Measurements from ENCODE around the gene DENND4A. TPM values are rescaled to one million over a fixed set of nuclear protein-coding genes. Genes with fewer than 3 reads are reported as not detected.
A peak's percentile ranks its signal among the peaks of the same experiment; 100 is the strongest.

Gene DENND4A
- total RNA-seq, 1 experiment from 2014 or later: 16.9 TPM

DNA sequence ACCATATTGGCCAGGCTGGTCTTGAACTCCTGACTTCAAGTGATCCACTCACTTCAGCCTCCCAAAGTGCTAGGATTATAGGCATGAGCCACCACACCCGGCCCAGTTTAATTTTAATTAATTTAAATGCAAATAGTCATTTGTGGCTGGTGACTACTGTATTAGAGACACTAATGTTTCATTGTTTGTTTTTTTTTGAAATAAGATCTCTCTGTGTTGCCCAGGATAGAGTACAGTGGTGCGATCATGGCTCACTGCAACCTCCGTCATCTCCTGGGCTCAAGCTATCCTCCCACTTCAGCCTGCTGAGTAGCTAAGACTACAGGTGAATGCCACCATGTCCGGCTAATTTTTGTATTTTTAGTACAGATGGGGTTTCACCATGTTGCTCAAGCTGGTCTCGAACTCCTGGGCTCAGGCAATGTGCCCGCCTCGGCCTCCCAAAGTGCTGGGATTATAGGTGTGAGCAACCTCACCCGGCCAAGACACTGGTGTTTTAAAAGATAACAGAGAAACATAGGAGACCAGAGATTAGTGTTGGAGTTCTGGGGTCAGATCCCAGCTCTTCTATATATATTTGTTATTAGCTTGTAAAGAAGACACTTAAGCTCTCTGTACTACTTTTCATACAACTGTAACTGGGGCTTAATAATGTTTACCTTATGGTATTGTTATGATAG lies 42.6 kb upstream of the DENND4A start:
- peak overlapping the region; percentile 73 for H3K27ac Mint-ChIP-seq (ENCODE audit: low read depth, unreplicated experiment)
- CTCF ChIA-PET: interaction anchor here (0.6 to 5.2 kb wide), 2 partner anchors 197 kb away, joined by 3 to 24 read pairs; no protein-coding TSS in a partner anchor

DNA sequence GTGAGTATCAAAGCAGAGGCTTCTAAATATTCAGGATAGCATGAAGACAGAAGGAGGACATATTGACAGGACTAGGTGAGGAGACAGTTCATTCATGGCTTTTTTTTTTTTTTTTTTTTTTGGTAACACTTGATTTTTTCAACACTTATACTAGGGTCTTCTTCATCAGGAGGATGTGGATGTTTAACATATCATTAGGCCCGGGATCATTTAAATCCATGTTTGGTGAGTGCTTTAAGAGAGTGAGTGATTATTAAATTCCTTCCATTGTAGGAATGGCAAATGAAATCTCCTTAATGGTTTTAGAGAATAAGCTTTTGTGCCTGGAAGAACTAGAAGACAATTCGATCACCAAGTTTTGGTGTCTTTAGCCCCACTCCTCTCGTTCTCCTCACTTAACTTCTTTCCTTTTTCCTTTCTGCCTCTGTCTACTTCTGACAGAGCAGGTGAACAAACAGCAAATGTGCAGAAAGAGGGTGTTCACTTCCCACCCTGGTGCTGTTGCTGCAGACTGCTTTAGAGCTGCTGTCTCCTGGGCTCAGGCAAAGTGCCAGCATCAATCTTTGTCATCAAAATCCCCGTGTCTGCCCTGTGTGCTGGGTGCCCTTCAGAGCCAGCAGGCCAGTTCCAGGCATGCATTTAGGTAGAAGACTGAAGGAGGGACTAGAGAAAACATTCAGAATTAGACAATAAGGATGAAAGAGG lies 41.6 kb upstream of the DENND4A start:
- H3K27me3 Mint-ChIP-seq (ENCODE audit: insufficient read depth, unreplicated experiment): no peaks in the 10 kb centered on the region
- intact Hi-C loops (cut with micrococcal nuclease): loop anchor here (5.0 kb wide), 1 partner anchor 34 kb away; the partner anchor contains the start of gene RAB11A
- TF ChIP-seq, protein P1, sequence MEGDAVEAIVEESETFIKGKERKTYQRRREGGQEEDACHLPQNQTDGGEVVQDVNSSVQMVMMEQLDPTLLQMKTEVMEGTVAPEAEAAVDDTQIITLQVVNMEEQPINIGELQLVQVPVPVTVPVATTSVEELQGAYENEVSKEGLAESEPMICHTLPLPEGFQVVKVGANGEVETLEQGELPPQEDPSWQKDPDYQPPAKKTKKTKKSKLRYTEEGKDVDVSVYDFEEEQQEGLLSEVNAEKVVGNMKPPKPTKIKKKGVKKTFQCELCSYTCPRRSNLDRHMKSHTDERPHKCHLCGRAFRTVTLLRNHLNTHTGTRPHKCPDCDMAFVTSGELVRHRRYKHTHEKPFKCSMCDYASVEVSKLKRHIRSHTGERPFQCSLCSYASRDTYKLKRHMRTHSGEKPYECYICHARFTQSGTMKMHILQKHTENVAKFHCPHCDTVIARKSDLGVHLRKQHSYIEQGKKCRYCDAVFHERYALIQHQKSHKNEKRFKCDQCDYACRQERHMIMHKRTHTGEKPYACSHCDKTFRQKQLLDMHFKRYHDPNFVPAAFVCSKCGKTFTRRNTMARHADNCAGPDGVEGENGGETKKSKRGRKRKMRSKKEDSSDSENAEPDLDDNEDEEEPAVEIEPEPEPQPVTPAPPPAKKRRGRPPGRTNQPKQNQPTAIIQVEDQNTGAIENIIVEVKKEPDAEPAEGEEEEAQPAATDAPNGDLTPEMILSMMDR (IDR thresholded peaks at IDR 0.05; ENCODE audit: unreplicated experiment): no peak
- BruUV-seq (replicated peaks): no TSS peak
- POLR2A ChIA-PET: interaction anchor here (0.5 to 2.0 kb wide), 6 partner anchors 9 to 222 kb away, joined by 3 to 19 read pairs (median 4); partner anchors contain the start of genes DENND4A, INTS14 and RAB11A
- no peaks in the 10 kb centered on the region for H3K9me3 Mint-ChIP-seq (ENCODE audit: unreplicated experiment)
- H3K4me1 Mint-ChIP-seq (ENCODE audit: insufficient read depth, unreplicated experiment): peaks cover 14% of the 10 kb centered on the region
- H3K36me3 Mint-ChIP-seq (ENCODE audit: insufficient read depth, unreplicated experiment): no peaks in the 10 kb centered on the region
- H3K27ac Mint-ChIP-seq (ENCODE audit: low read depth, unreplicated experiment): peak overlapping the region; percentile 73
- DNase-seq (ENCODE audit: unreplicated experiment): peak; percentile 33
- no peak overlapping the region for H3K4me3 Mint-ChIP-seq (ENCODE audit: unreplicated experiment)
- CTCF ChIA-PET: interaction anchor here (0.6 to 1.3 kb wide), 9 partner anchors 18 to 195 kb away, joined by 3 to 5 read pairs (median 3); no protein-coding TSS in a partner anchor

More for the DNA sequence above, 42.6 kb upstream of the DENND4A start:
- no peak for DNase-seq (ENCODE audit: unreplicated experiment)
- no peaks in the 10 kb centered on the region for H3K27me3 Mint-ChIP-seq (ENCODE audit: insufficient read depth, unreplicated experiment)
- no peaks in the 10 kb centered on the region for H3K9me3 Mint-ChIP-seq (ENCODE audit: unreplicated experiment)
- TF ChIP-seq, protein P1 (IDR thresholded peaks at IDR 0.05; ENCODE audit: unreplicated experiment): no peak
- no peaks in the 10 kb centered on the region for H3K36me3 Mint-ChIP-seq (ENCODE audit: insufficient read depth, unreplicated experiment)
- H3K4me3 Mint-ChIP-seq (ENCODE audit: unreplicated experiment): no peak overlapping the region
- H3K4me1 Mint-ChIP-seq (ENCODE audit: insufficient read depth, unreplicated experiment): peaks cover 14% of the 10 kb centered on the region
- intact Hi-C loops (cut with micrococcal nuclease): loop anchor here (5.0 kb wide), 1 partner anchor 33 kb away; the partner anchor contains the start of gene RAB11A
- no TSS peak for BruUV-seq (replicated peaks)
- POLR2A ChIA-PET: interaction anchor here (0.7 to 1.4 kb wide), 3 partner anchors 19 to 223 kb away, joined by 3 to 5 read pairs (median 3); partner anchors contain the start of gene INTS14

DNA sequence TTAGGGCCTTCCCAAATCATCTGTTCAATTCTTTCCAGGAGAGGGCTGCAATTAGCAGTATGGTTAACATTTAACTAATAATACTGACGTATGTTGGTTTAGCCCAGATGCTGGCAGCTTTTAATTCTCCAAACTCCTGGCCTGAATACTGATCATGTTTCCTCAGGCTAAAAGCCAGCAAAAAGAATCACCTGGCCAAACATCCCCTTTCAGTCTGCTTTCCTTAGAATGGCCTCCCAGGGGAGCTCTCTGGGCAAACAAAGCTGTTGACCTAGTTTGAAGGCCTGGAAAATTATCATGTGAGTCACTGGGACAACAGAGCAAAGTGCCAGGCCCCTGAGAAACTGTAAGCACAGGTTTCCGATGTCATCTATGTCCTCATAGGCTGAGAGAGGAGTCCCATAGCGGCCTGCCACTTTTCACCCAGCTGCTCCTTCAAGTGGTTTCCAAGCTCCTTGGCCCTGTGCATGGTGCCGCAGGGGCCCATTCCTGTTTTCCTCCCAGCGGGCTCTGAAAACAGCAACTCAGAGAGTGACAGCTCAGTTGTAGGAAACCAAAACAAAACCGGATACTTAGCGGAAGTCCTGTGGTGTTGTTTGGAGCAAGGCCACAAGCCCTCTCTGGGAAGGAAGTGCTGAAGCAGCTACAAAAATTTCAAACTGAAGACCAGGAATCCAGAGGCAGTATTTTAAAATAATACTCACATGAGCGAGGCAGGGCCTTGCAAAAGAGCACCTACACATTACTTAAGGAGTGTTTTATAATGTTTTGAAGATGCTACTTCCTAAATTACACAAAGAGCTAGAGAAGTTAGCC lies 40.7 kb upstream of the DENND4A start:
- H3K9me3 Mint-ChIP-seq (ENCODE audit: unreplicated experiment): no peaks in the 10 kb centered on the region
- TF ChIP-seq, protein P1 (IDR thresholded peaks at IDR 0.05; ENCODE audit: unreplicated experiment): no peak
- no TSS peak for BruUV-seq (replicated peaks)
- no peak overlapping the region for H3K4me3 Mint-ChIP-seq (ENCODE audit: unreplicated experiment)
- DNase-seq (ENCODE audit: unreplicated experiment): peak; percentile 97
- POLR2A ChIA-PET: interaction anchor here (0.5 to 2.0 kb wide), 13 partner anchors 10 to 247 kb away, joined by 3 to 19 read pairs (median 3); partner anchors contain the start of genes DENND4A, INTS14 and RAB11A
- intact Hi-C loops (cut with micrococcal nuclease): loop anchor here (5.0 kb wide), 1 partner anchor 35 kb away; the partner anchor contains the start of gene RAB11A
- H3K4me1 Mint-ChIP-seq (ENCODE audit: insufficient read depth, unreplicated experiment): peaks cover 14% of the 10 kb centered on the region
- peak overlapping the region; percentile 73 for H3K27ac Mint-ChIP-seq (ENCODE audit: low read depth, unreplicated experiment)
- no peaks in the 10 kb centered on the region for H3K27me3 Mint-ChIP-seq (ENCODE audit: insufficient read depth, unreplicated experiment)
- CTCF ChIA-PET: interaction anchor here (0.6 to 1.3 kb wide), 10 partner anchors 17 to 189 kb away, joined by 3 to 5 read pairs (median 3); no protein-coding TSS in a partner anchor
- no peaks in the 10 kb centered on the region for H3K36me3 Mint-ChIP-seq (ENCODE audit: insufficient read depth, unreplicated experiment)
